SK-N-SH (cell line): Measurements from ENCODE around the gene CDX1. TPM values are rescaled to one million over a fixed set of nuclear protein-coding genes. Genes with fewer than 3 reads are reported as not detected.
A peak's percentile ranks its signal among the peaks of the same experiment; 100 is the strongest.

ENCODE experiments used
- CTCF ChIA-PET: fragments of 300-600, 350-600 bp; formaldehyde crosslinking; extraction: SDS; loops from one replicate; lab custom pipeline; 2021; lab: Yijun Ruan, JAX
- POLR2A ChIA-PET: fragments of 350-600 bp; sonication (Branson Sonifier 250); formaldehyde crosslinking; extraction: SDS; loops from one replicate; lab custom pipeline; 2020; ENCODE audit warnings: antibody characterized with exemption, inconsistent platforms; lab: Yijun Ruan, JAX
- DNase-seq: peaks from one replicate; pipeline ENCODE4 v3.0.0; 2012
- H2AFZ ChIP-seq: fragments of 200-600 bp; sonication (generic); 2 replicates; pipeline ENCODE4 v1.8.1; 2016; ENCODE audit warnings: antibody characterized with exemption, mild to moderate bottlenecking, low read depth
- H3F3A ChIP-seq: fragments of 200-600 bp; sonication (generic); replicated peaks from 2 replicates; pipeline ENCODE3; 2016; ENCODE audit warnings: antibody characterized with exemption, mild to moderate bottlenecking; ENCODE audit not compliant: insufficient read depth
- H3K27ac ChIP-seq, 2 experiments: fragments of 200-500 bp in 1 of 2; fragments of 200-600 bp in 1 of 2; sonication (Bioruptor generic) in 1 of 2; sonication (generic), shearing (Covaris generic) in 1 of 2; 2 replicates each; pipeline versions ENCODE4 v1.5.1 to v1.6.1; 2014 to 2016; ENCODE audit warnings: low read depth in 2 of 2, inconsistent platforms in 1 of 2, low read length in 1 of 2, mild to moderate bottlenecking in 1 of 2, mixed read lengths in 1 of 2
- H3K27me3 ChIP-seq: fragments of 200-600 bp; sonication (generic), shearing (Covaris generic); 2 replicates; pipeline ENCODE4 v1.6.1; 2016; ENCODE audit warnings: mixed run types; ENCODE audit not compliant: insufficient read depth
- H3K36me3 ChIP-seq, 2 experiments: fragments of 200-500 bp in 1 of 2; fragments of 200-600 bp in 1 of 2; sonication (Bioruptor generic) in 1 of 2; sonication (generic) in 1 of 2; replicated peaks in 1 of 2; 2 replicates each; pipeline versions ENCODE3 to v1.5.1; 2014 to 2016; ENCODE audit warnings: low read length in 1 of 2, mild to moderate bottlenecking in 1 of 2; ENCODE audit not compliant: insufficient read depth in 2 of 2, control insufficient read depth in 1 of 2
- H3K4me1 ChIP-seq, 2 experiments: fragments of 200-500 bp in 1 of 2; fragments of 200-600 bp in 1 of 2; sonication (Bioruptor generic) in 1 of 2; sonication (generic), shearing (Covaris generic) in 1 of 2; 2 replicates each; pipeline versions ENCODE4 v1.5.1 to v1.6.1; 2014 to 2016; ENCODE audit warnings: low read depth in 1 of 2, low read length in 1 of 2, mixed run types in 1 of 2; ENCODE audit not compliant: insufficient read depth in 2 of 2, control insufficient read depth in 1 of 2
- H3K4me2 ChIP-seq: fragments of 200-600 bp; sonication (generic), shearing (Covaris generic); 2 replicates; pipeline ENCODE4 v1.6.1; 2017; ENCODE audit warnings: mixed run types
- H3K4me3 ChIP-seq, 2 experiments: fragments of 200-500 bp in 1 of 2; fragments of 200-600 bp in 1 of 2; sonication (Bioruptor generic) in 1 of 2; sonication (generic), shearing (Covaris generic) in 1 of 2; 2 replicates each; pipeline versions ENCODE4 v1.5.1 to v1.8.1; 2014 to 2016; ENCODE audit warnings: low read depth in 2 of 2, inconsistent platforms in 1 of 2, low read length in 1 of 2, mild to moderate bottlenecking in 1 of 2, mixed read lengths in 1 of 2, moderate library complexity in 1 of 2
- H3K79me2 ChIP-seq: fragments of 200-600 bp; sonication (generic); 2 replicates; pipeline ENCODE4 v1.8.1; 2017; ENCODE audit warnings: mild to moderate bottlenecking; ENCODE audit not compliant: insufficient read depth
- H3K9ac ChIP-seq: fragments of 200-600 bp; sonication (generic); 2 replicates; pipeline ENCODE4 v1.6.1; 2017; ENCODE audit warnings: mixed run types
- H3K9me2 ChIP-seq: fragments of 200-600 bp; sonication (generic); 2 replicates; pipeline ENCODE4 v1.6.1; 2017; ENCODE audit warnings: mixed run types
- H3K9me3 ChIP-seq: fragments of 200-600 bp; sonication (generic); 2 replicates; pipeline ENCODE4 v1.6.1; 2017; ENCODE audit warnings: mixed run types, mild to moderate bottlenecking, moderate library complexity
- H4K20me1 ChIP-seq: fragments of 200-600 bp; sonication (generic); 2 replicates; pipeline ENCODE4 v1.6.1; 2017; ENCODE audit warnings: mild to moderate bottlenecking, mixed run types; ENCODE audit not compliant: insufficient read depth
- ELF1 ChIP-seq: IDR thresholded peaks from 2 replicates; pipeline ENCODE4 v1.4.0; 2012
- EZH2phosphoT487 ChIP-seq: fragments of 200-600 bp; sonication (generic); IDR thresholded peaks from 2 replicates; pipeline ENCODE4 v1.6.1; 2017; ENCODE audit warnings: low read depth, mixed run types, mild to moderate bottlenecking, antibody characterized with exemption, moderate library complexity, borderline replicate concordance
- FOXJ3 ChIP-seq: sonication (generic); formaldehyde crosslinking; IDR thresholded peaks from 2 replicates; pipeline ENCODE4 v1.5.1; 2020; ENCODE audit warnings: mild to moderate bottlenecking, missing genetic modification reagents
- GATA2 ChIP-seq: sonication (generic); formaldehyde crosslinking; IDR thresholded peaks from 2 replicates; pipeline ENCODE4 v1.5.0; 2020; ENCODE audit warnings: mild to moderate bottlenecking, missing genetic modification reagents
- IRF3 ChIP-seq: fragments of 150-350 bp; IDR thresholded peaks from 2 replicates; pipeline ENCODE4 v1.6.1; 2016; ENCODE audit warnings: mild to moderate bottlenecking, low read depth, low read length
- MAX ChIP-seq: IDR thresholded peaks from 2 replicates; pipeline ENCODE4 v1.4.0; 2012; ENCODE audit warnings: low read depth
- MEF2A ChIP-seq: IDR thresholded peaks from 2 replicates; pipeline ENCODE4 v1.4.0; 2012; ENCODE audit warnings: low read depth, borderline replicate concordance
- POLR2AphosphoS5 ChIP-seq: IDR thresholded peaks from 2 replicates; pipeline ENCODE4 v1.6.1; 2012; ENCODE audit warnings: low read depth, low read length
- RCOR1 ChIP-seq: fragments of 150-350 bp; IDR thresholded peaks from 2 replicates; pipeline ENCODE4 v1.6.1; 2017; ENCODE audit warnings: antibody characterized with exemption, low read length
- REST ChIP-seq: IDR thresholded peaks from 2 replicates; pipeline ENCODE4 v1.6.1; 2012; ENCODE audit warnings: mild to moderate bottlenecking, low read depth, low read length, moderate library complexity
- RXRA ChIP-seq: IDR thresholded peaks from 2 replicates; pipeline ENCODE4 v1.4.0; 2012; ENCODE audit warnings: low read depth, mild to moderate bottlenecking, borderline replicate concordance
- SIN3A ChIP-seq: IDR thresholded peaks from 2 replicates; pipeline ENCODE4 v1.6.1; 2012; ENCODE audit warnings: low read depth, mild to moderate bottlenecking, low read length, moderate library complexity, borderline replicate concordance
- SMC3 ChIP-seq: IDR thresholded peaks from 2 replicates; pipeline ENCODE4 v1.6.1; 2012; ENCODE audit warnings: low read depth, low read length, improper control_type of control experiment
- TCF12 ChIP-seq: IDR thresholded peaks from 2 replicates; pipeline ENCODE4 v1.4.0; 2012
- TEAD4 ChIP-seq: IDR thresholded peaks from 2 replicates; pipeline ENCODE4 v1.4.0; 2012; ENCODE audit warnings: mild to moderate bottlenecking, borderline replicate concordance; ENCODE audit not compliant: insufficient read depth
- USF1 ChIP-seq: IDR thresholded peaks from 2 replicates; pipeline ENCODE4 v1.4.0; 2012; ENCODE audit warnings: low read depth, borderline replicate concordance
- ZBTB33 ChIP-seq: IDR thresholded peaks from 2 replicates; pipeline ENCODE4 v1.4.0; 2012; ENCODE audit warnings: low read depth, borderline replicate concordance
- WGBS: methylation state at CpG from one replicate; pipeline ENCODE4 v1.1.6; 2017; ENCODE audit warnings: low lambda C conversion rate; 5-methylcytosine and 5-hydroxymethylcytosine counted together
- polyA plus RNA-seq, 3 experiments: library from polyadenylated mRNA; depleted of rRNA; stranded (reverse); fragments of >200 nt; gene quantifications; 2 replicates each; pipeline ENCODE4 v1.2.3, GENCODE V29; 2012

The CDX1 gene
- polyA plus RNA-seq, 1 of the 3 experiments (the other 2 are of a cell fraction) = 0.23 TPM

GRCh38 chr5:150164211-150164980 is 2.2 kb upstream of the CDX1 start:
- no peak overlapping the region; a peak in 1 of 4 replicates for H3K27ac ChIP-seq
- ChIA-PET POLR2A (no interaction called here), CTCF (interaction anchor here (1.2 to 1.7 kb wide), 2 partner anchors 11 to 54 kb away, joined by 6 to 7 read pairs; no protein-coding TSS in a partner anchor)
- no peaks in the 10 kb centered on the region for H3K27me3 ChIP-seq
- no peak for TF ChIP-seq MEF2A
- TF ChIP-seq MAX = 0 out of 2 replicates have a peak, but pooled peaks have one; percentile 14
- no peaks in the 10 kb centered on the region for H3K9me3 ChIP-seq
- H3K36me3 ChIP-seq = no peaks in the 10 kb centered on the region
- H3F3A ChIP-seq = peaks cover 3% of the 10 kb centered on the region
- no peak overlapping the region for H3K4me3 ChIP-seq
- no peak for DNase-seq
- 79% methylated on average over 6 of the region's 6 CpGs for WGBS
- peaks cover 10 to 43% of the 10 kb centered on the region in 2 experiments for H3K4me1 ChIP-seq
- H3K4me2 ChIP-seq = no peak overlapping the region
- no peak overlapping the region for H3K9ac ChIP-seq
- no peak overlapping the region for H2AFZ ChIP-seq
- no peaks in the 10 kb centered on the region for H4K20me1 ChIP-seq
- H3K79me2 ChIP-seq = no peaks in the 10 kb centered on the region
- H3K9me2 ChIP-seq = no peaks in the 10 kb centered on the region

GRCh38 chr5:150166037-150166649 is 435 bp upstream of the CDX1 start:
- 96% methylated on average over 27 of the region's 27 CpGs for WGBS
- no peak overlapping the region for H3K9ac ChIP-seq
- no peak overlapping the region for H3K4me2 ChIP-seq
- no peaks in the 10 kb centered on the region for H4K20me1 ChIP-seq
- no peaks in the 10 kb centered on the region for H3K79me2 ChIP-seq
- DNase-seq = no peak
- H3K9me3 ChIP-seq = no peaks in the 10 kb centered on the region
- POLR2A ChIA-PET = no interaction called here
- no peak overlapping the region for H3K4me3 ChIP-seq
- peaks cover 0 to 29% of the 10 kb centered on the region in 2 experiments; a peak in 1 of 4 replicates for H3K4me1 ChIP-seq
- no peaks in the 10 kb centered on the region for H3K36me3 ChIP-seq
- peaks cover 3% of the 10 kb centered on the region for H3F3A ChIP-seq
- CTCF ChIA-PET = interaction anchor here (0.9 to 1.3 kb wide), 2 partner anchors 10 to 36 kb away, joined by 3 to 4 read pairs; no protein-coding TSS in a partner anchor
- no peak overlapping the region for H3K27ac ChIP-seq
- H2AFZ ChIP-seq = no peak overlapping the region
- no peaks in the 10 kb centered on the region for H3K27me3 ChIP-seq
- TF ChIP-seq ELF1 (no peak), EZH2phosphoT487 (no peak), SIN3A (no peak), TCF12 (no peak), IRF3 (no peak), RCOR1 (no peak), REST (no peak), TEAD4 (no peak), ZBTB33 (no peak), USF1 (no peak), GATA2 (CRISPR knock-in tag) (no peak), FOXJ3 (CRISPR knock-in tag) (no peak), SMC3 (no peak), RXRA (no peak), POLR2AphosphoS5 (no peak)
- no peaks in the 10 kb centered on the region for H3K9me2 ChIP-seq
